ENCODE results near the gene ZNRF2.
"Not testable (repeated sequence)": the region's sequence is repeated elsewhere in the genome, so short reads cannot be mapped to it uniquely, and the experiment has no call there.

DNA sequence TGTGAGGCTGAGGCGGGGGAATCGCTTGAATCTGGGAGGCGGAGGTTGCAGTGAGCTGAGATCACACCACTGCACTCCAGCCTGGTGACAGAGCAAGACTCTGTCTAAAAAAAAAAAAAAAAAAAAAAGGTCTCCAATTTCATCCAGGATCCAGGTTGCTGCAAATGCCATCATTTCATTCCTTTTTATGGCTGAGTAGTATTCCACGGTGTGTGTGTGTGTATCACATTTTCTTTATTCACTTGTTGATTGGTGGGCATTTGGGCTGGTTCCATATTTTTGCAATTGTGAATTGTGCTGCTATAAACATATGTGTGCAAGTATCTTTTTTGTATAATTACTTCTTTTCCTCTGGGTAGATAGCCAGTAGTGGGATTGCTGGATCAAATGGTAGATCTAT, 19.2 kb upstream of the ZNRF2 start:
- TF ChIP-seq, protein P1, sequence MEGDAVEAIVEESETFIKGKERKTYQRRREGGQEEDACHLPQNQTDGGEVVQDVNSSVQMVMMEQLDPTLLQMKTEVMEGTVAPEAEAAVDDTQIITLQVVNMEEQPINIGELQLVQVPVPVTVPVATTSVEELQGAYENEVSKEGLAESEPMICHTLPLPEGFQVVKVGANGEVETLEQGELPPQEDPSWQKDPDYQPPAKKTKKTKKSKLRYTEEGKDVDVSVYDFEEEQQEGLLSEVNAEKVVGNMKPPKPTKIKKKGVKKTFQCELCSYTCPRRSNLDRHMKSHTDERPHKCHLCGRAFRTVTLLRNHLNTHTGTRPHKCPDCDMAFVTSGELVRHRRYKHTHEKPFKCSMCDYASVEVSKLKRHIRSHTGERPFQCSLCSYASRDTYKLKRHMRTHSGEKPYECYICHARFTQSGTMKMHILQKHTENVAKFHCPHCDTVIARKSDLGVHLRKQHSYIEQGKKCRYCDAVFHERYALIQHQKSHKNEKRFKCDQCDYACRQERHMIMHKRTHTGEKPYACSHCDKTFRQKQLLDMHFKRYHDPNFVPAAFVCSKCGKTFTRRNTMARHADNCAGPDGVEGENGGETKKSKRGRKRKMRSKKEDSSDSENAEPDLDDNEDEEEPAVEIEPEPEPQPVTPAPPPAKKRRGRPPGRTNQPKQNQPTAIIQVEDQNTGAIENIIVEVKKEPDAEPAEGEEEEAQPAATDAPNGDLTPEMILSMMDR (IDR thresholded peaks at IDR 0.05; ENCODE audit: low read length): not testable (repeated sequence)
- TF ChIP-seq EZH2 (optimal IDR thresholded peaks at IDR 0.05; ENCODE audit: low read depth, low read length): not testable (repeated sequence)
